Colonic mucosa (tissue), 4 donors: ENCODE data around the gene TECPR1. TPM values are rescaled to one million over a fixed set of nuclear protein-coding genes. Genes with fewer than 3 reads are reported as not detected.

Experiments
- DNase-seq: peaks from one replicate; pipeline ENCODE4 v3.0.0-alpha.2; 2020
- H3K27ac ChIP-seq: fragments of 200-600 bp; one replicate; pipeline ENCODE4 v1.8.0; 2021
- H3K27me3 ChIP-seq: fragments of 200-600 bp; one replicate; pipeline ENCODE4 v1.8.0; 2021
- H3K36me3 ChIP-seq: fragments of 200-600 bp; one replicate; pipeline ENCODE4 v1.8.0; 2021
- H3K4me1 ChIP-seq: fragments of 200-600 bp; one replicate; pipeline ENCODE4 v1.8.0; 2021; ENCODE audit warnings: mild to moderate bottlenecking
- H3K4me3 ChIP-seq: fragments of 200-600 bp; one replicate; pipeline ENCODE4 v1.8.0; 2021
- H3K9ac ChIP-seq, 2 donors: one replicate each; pipeline ENCODE4 v1.7.0; 2013; ENCODE audit warnings: control low read depth in 2 of 2, low read depth in 2 of 2, low read length in 2 of 2
- H3K9me3 ChIP-seq: fragments of 200-600 bp; one replicate; pipeline ENCODE4 v1.8.0; 2021
- CTCF ChIP-seq: fragments of 200-600 bp; IDR thresholded peaks from one replicate; pipeline ENCODE4 v1.8.0; 2022; ENCODE audit warnings: antibody characterized with exemption, mild to moderate bottlenecking
- intact Hi-C: fragments of 100-400 bp; cut with DNase I; formaldehyde crosslinking; loops from one replicate; pipeline ENCODE4 v1.14.1; 2022
- total RNA-seq, 2 donors: library from RNA; stranded (reverse); fragmentation: NEBNext Ultra II Directional in 1 of 2; extraction: Animal tissue kit (Norgen Biotek cat#: 25700) in 1 of 2; gene quantifications; one replicate each; pipeline ENCODE4 v1.2.1, GENCODE V29; 2021
- donor health status: healthy.
- donor health status: DM: no; HTN: no; CAD: no.
- donor health status: DM: no; HTN: no; CAD: no.

The TECPR1 gene
- total RNA-seq, 2 donors from 2014 or later: 20.3 to 44.5 TPM

- DNase-seq: no peak
These were observed 71.3 kb downstream of the TECPR1 start for GRCh38 chr7:98180751-98181150.

GRCh38 chr7:98178762-98179490 lies 73.1 kb downstream of the TECPR1 start:
- Histone ChIP-seq H3K4me3 (no peak overlapping the region), H3K9me3 (no peaks in the 10 kb centered on the region), H3K9ac (no peak overlapping the region), H3K36me3 (peaks cover 5% of the 10 kb centered on the region), H3K4me1 (no peaks in the 10 kb centered on the region), H3K27me3 (no peaks in the 10 kb centered on the region), H3K27ac (no peak overlapping the region)
- DNase-seq: no peak
- intact Hi-C loops: no loop called here
- no peak for TF ChIP-seq CTCF

More at GRCh38 chr7:98180751-98181150, 71.3 kb downstream of the TECPR1 start:
- no peaks in the 10 kb centered on the region for H3K27me3 ChIP-seq
- no peaks in the 10 kb centered on the region for H3K4me1 ChIP-seq
- no peak overlapping the region for H3K27ac ChIP-seq
- intact Hi-C loops: no loop called here
- no peak for TF ChIP-seq CTCF
- no peaks in the 10 kb centered on the region for H3K9me3 ChIP-seq
- H3K9ac ChIP-seq: no peak overlapping the region
- H3K4me3 ChIP-seq: no peak overlapping the region
- H3K36me3 ChIP-seq: no peaks in the 10 kb centered on the region

GRCh38 chr7:98178321-98178720 lies 73.7 kb downstream of the TECPR1 start:
- no peak for DNase-seq
- intact Hi-C loops: no loop called here
- Histone ChIP-seq H3K9me3 (no peaks in the 10 kb centered on the region), H3K9ac (no peak overlapping the region), H3K4me1 (no peaks in the 10 kb centered on the region), H3K4me3 (no peak overlapping the region), H3K27ac (no peak overlapping the region), H3K36me3 (peaks cover 5% of the 10 kb centered on the region), H3K27me3 (no peaks in the 10 kb centered on the region)
- TF ChIP-seq CTCF: no peak

GRCh38 chr7:98177553-98177952 lies 74.5 kb downstream of the TECPR1 start:
- Histone ChIP-seq H3K27ac (no peak overlapping the region), H3K4me3 (no peak overlapping the region), H3K36me3 (peaks cover 5% of the 10 kb centered on the region), H3K9ac (no peak overlapping the region), H3K9me3 (no peaks in the 10 kb centered on the region), H3K4me1 (no peaks in the 10 kb centered on the region), H3K27me3 (no peaks in the 10 kb centered on the region)
- no peak for TF ChIP-seq CTCF
- intact Hi-C loops: no loop called here
- no peak for DNase-seq

GRCh38 chr7:98175260-98175940 lies 76.6 kb downstream of the TECPR1 start:
- Histone ChIP-seq H3K27ac (no peak overlapping the region), H3K9ac (no peak overlapping the region), H3K4me1 (no peaks in the 10 kb centered on the region), H3K27me3 (no peaks in the 10 kb centered on the region), H3K36me3 (peaks cover 12% of the 10 kb centered on the region), H3K4me3 (no peak overlapping the region), H3K9me3 (no peaks in the 10 kb centered on the region)
- TF ChIP-seq CTCF: no peak
- intact Hi-C loops: no loop called here
- no peak for DNase-seq
